Ishikawa (cell line): Measurements from ENCODE around the gene RAPGEF4.

Source experiments
- CEBPB ChIP-seq: IDR thresholded peaks from 2 replicates; pipeline ENCODE4 v1.6.1; 2012
- CREB1 ChIP-seq: IDR thresholded peaks from 2 replicates; pipeline ENCODE4 v1.6.1; 2012; ENCODE audit warnings: low read depth
- EGR1 ChIP-seq: IDR thresholded peaks from 2 replicates; pipeline ENCODE4 v1.6.1; 2012
- EP300 ChIP-seq: IDR thresholded peaks from 2 replicates; pipeline ENCODE4 v1.6.1; 2012; ENCODE audit warnings: borderline replicate concordance
- FOXM1 ChIP-seq: IDR thresholded peaks from 2 replicates; pipeline ENCODE4 v1.6.1; 2012; ENCODE audit warnings: low read depth, borderline replicate concordance
- NFIC ChIP-seq: IDR thresholded peaks from 2 replicates; pipeline ENCODE4 v1.6.1; 2012
- RAD21 ChIP-seq: IDR thresholded peaks from 2 replicates; pipeline ENCODE4 v1.6.1; 2012; ENCODE audit warnings: low read depth
- REST ChIP-seq: IDR thresholded peaks from 2 replicates; pipeline ENCODE4 v1.6.1; 2012; ENCODE audit warnings: low read depth, mild to moderate bottlenecking
- TAF1 ChIP-seq: IDR thresholded peaks from 2 replicates; pipeline ENCODE4 v1.6.1; 2012; ENCODE audit warnings: low read depth, mild to moderate bottlenecking
- TCF12 ChIP-seq: IDR thresholded peaks from 2 replicates; pipeline ENCODE4 v1.6.1; 2012; ENCODE audit warnings: low read depth
- TEAD4 ChIP-seq: IDR thresholded peaks from 2 replicates; pipeline ENCODE4 v1.6.1; 2012
- USF1 ChIP-seq: IDR thresholded peaks from 2 replicates; pipeline ENCODE4 v1.6.1; 2012
- YY1 ChIP-seq: IDR thresholded peaks from 2 replicates; pipeline ENCODE4 v1.6.1; 2012; ENCODE audit warnings: low read depth
- ZBTB7A ChIP-seq: IDR thresholded peaks from 2 replicates; pipeline ENCODE4 v1.6.1; 2012; ENCODE audit warnings: low read depth
- TF ChIP-seq, protein P1 (sequence below): IDR thresholded peaks from 2 replicates; pipeline ENCODE4 v1.6.1; 2012

Gene RAPGEF4

GRCh38 chr2:172904236-172904635 is 168.6 kb downstream of the RAPGEF4 start:
- TF ChIP-seq USF1 (no peak), FOXM1 (no peak), ZBTB7A (no peak), CEBPB (no peak), TAF1 (no peak), YY1 (no peak), RAD21 (no peak), EGR1 (no peak), CREB1 (no peak), NFIC (no peak), EP300 (no peak), TEAD4 (no peak), TCF12 (no peak), REST (no peak)
- TF ChIP-seq, protein P1, sequence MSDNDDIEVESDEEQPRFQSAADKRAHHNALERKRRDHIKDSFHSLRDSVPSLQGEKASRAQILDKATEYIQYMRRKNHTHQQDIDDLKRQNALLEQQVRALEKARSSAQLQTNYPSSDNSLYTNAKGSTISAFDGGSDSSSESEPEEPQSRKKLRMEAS, result no peak

GRCh38 chr2:172905937-172906811 is 170.5 kb downstream of the RAPGEF4 start:
- no peak for TF ChIP-seq EGR1
- TF ChIP-seq CREB1, result no peak
- no peak for TF ChIP-seq FOXM1
- TF ChIP-seq REST, result no peak
- TF ChIP-seq EP300, result no peak
- TF ChIP-seq TCF12, result no peak
- TF ChIP-seq, protein P1, result no peak
- no peak for TF ChIP-seq USF1
- no peak for TF ChIP-seq NFIC
- TF ChIP-seq TEAD4, result no peak
- TF ChIP-seq CEBPB, result no peak
- no peak for TF ChIP-seq YY1
- no peak for TF ChIP-seq TAF1

DNA sequence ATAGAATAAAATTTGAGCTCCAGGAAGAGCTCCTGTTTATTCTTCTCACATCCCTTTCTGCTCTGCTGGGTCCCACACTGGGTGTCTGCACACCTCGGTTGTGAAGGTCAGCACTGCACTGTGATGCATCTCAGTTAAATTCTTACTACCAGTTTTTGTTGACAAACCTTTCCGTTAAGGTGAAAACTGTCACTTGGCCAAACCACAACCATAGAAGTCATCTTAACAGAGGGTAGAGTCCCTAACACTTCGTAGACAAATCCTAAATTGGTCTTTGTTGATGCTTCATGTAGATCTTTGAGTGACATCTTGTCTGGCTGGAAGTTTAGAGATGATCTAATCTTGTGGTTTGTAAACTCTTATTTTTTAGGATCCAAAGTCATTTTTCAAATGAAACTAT is 172.6 kb downstream of the RAPGEF4 start:
- no peak for TF ChIP-seq CREB1
- TF ChIP-seq ZBTB7A, result no peak
- TF ChIP-seq EP300, result no peak
- TF ChIP-seq CEBPB, result no peak
- TF ChIP-seq RAD21, result no peak
- TF ChIP-seq FOXM1, result no peak
- TF ChIP-seq TEAD4, result no peak
- TF ChIP-seq REST, result no peak
- no peak for TF ChIP-seq USF1
- TF ChIP-seq EGR1, result no peak
- no peak for TF ChIP-seq TCF12
- TF ChIP-seq, protein P1, result no peak
- TF ChIP-seq NFIC, result no peak
- no peak for TF ChIP-seq YY1
- no peak for TF ChIP-seq TAF1
